ENCODE results near the gene TTYH1.

GRCh38 chr19:54395685-54396084 lies 19.6 kb upstream of the TTYH1 start:
- no peak for TF ChIP-seq CTCF (IDR thresholded peaks at IDR 0.05)
- TF ChIP-seq POLR2AphosphoS5 (IDR thresholded peaks at IDR 0.05) = no peak

All from breast epithelium (tissue), 3 donors.